ENCODE results near the gene FGFR3. TPM values are rescaled to one million over a fixed set of nuclear protein-coding genes. Genes with fewer than 3 reads are reported as not detected.

Gene FGFR3
- total and polyA plus RNA-seq, 2 of the 4 experiments (the other 2 are of a cell fraction) = 0.18 to 0.67 TPM

DNA sequence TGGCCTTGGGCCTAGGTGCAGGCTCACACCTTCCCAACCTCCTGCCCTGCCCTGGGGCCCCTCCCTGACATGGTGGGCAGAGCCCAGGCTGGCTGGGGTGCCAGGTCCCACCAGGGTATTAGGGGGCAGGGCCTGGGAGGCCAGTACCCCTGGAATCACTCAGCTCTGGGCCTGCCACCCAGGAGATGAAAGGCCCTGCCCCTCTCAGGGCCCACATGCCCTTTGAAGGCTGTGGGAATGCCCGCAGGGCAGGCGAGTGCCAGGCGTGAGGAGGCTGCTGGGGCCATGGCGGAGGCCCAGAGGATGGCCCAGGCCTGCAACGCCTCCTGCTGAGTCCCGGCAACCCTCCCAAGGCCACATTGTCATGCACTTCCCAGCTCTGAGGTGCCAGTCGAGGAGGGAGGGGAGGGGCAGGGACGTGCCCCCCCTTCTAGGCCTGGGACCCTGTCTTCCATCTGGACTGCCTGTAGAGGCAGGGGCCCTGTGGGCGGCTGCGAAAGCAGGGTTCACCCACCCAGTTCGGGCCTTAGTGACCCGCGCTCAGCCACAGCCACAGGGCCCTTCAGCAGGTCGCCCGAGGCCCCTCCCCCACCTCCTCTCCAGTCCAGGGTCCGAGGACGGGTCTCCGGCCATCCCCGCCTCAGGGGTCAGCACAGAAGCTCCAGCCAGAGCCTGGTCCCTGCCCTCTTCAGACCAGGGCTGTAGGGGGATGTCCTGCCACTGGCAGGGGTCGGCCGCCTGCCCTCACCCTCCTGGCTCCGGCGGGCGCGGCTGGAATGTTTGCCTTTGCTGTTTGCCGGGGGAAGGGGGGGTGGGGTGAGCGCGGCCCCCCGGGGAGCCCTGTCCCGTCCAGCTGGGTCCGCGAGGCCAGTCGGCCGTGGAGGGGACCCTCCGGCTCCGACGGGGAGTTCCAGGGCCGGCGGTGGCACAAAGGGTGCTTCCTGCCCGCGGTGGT is 26.7 kb upstream of the FGFR3 start (continued):
- TF ChIP-seq MXI1 (IDR thresholded peaks at IDR 0.05; ENCODE audit: borderline replicate concordance, low read depth, low read length) = no peak
- TF ChIP-seq MAFK (IDR thresholded peaks at IDR 0.05; ENCODE audit: low read depth, low read length) = no peak

DNA sequence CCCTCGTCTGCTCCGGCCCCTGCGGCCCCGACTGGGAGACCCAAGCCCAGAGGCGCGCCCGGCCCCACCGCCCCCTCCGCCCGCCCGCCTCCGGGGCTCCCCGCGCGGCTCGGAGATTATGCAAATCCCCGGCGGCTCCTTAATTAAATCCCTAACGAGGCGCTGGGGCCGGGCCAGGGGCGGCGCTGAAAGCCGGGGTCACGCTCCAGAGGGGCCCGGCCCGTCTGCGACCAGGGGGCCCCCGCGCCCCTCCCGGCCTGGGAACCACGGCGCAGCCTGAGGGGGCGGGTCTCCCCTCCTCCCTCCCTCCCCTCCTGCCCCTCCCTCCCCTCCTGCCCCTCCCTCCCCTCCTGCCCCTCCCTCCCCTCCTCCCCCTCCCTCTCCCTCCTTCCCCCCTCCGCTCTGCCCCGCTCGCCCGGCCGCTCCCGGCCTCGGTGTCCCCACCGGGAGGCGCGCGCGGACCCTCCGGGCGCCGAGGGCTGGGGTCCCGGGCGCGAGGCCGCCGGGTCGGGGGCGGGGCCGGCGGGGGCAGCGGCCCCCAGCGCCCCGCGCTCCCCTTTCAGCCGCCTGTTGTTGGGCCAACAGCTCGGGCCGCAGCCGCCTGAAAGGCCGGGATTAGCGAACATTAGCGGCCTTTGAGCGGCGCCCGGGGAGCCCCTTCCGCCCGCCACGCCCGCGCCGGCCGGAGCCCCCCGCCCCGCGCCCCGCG is 25.9 kb upstream of the FGFR3 start:
- ATAC-seq (ENCODE audit: low read depth) (peak; percentile 65), DNase-seq (peak; percentile 2)
- no peak overlapping the region for H3K23ac ChIP-seq (ENCODE audit: low read depth, low read length)
- H3K9me1 ChIP-seq (ENCODE audit: insufficient read depth, low read length) = no peaks in the 10 kb centered on the region
- H2BK120ac ChIP-seq (ENCODE audit: low read depth, low read length) = no peak overlapping the region
- no peaks in the 10 kb centered on the region; the same call in 1 of the 2 replicates for H3K27me3 ChIP-seq (ENCODE audit: control insufficient read depth, insufficient read depth, low read length)
- H3K36me3 ChIP-seq (ENCODE audit: control insufficient read depth, insufficient read depth, low read length) = no peaks in the 10 kb centered on the region
- no peak overlapping the region for H2BK20ac ChIP-seq (ENCODE audit: low read depth, low read length)
- intact Hi-C loops (cut with micrococcal nuclease) (no loop called here), in situ Hi-C loops (cut with MboI; ENCODE audit: low sequenced_read_pairs) (no loop called here), dilution Hi-C loops (cut with HindIII; ENCODE audit: low sequenced_read_pairs, unreplicated experiment) (no loop called here)
- no peaks in the 10 kb centered on the region for H3K9me3 ChIP-seq (ENCODE audit: control insufficient read depth, insufficient read depth, low read length)
- TF ChIP-seq, protein P1, sequence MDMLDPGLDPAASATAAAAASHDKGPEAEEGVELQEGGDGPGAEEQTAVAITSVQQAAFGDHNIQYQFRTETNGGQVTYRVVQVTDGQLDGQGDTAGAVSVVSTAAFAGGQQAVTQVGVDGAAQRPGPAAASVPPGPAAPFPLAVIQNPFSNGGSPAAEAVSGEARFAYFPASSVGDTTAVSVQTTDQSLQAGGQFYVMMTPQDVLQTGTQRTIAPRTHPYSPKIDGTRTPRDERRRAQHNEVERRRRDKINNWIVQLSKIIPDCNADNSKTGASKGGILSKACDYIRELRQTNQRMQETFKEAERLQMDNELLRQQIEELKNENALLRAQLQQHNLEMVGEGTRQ (IDR thresholded peaks at IDR 0.05; ENCODE audit: low read depth, low read length) = no peak
- no peak for TF ChIP-seq CHD1 (IDR thresholded peaks at IDR 0.05; ENCODE audit: low read depth, low read length)
- no peak for TF ChIP-seq BHLHE40 (IDR thresholded peaks at IDR 0.05; ENCODE audit: low read depth, low read length)
- peaks cover 4% of the 10 kb centered on the region; the same call in 1 of the 2 replicates for H3K4me1 ChIP-seq (ENCODE audit: control insufficient read depth, insufficient read depth, low read length)
- H2AK5ac ChIP-seq (ENCODE audit: low read depth, low read length) = no peak overlapping the region
- POLR2A ChIA-PET (ENCODE audit: unreplicated experiment) = no interaction called here
- peak overlapping the region; percentile 56; the same call in 1 of the 2 replicates for H3K4me2 ChIP-seq (ENCODE audit: low read depth, low read length)
- CTCF ChIA-PET = interaction anchor here (0.6 to 0.7 kb wide), 2 partner anchors 11 to 88 kb away, joined by 3 read pairs; no protein-coding TSS in a partner anchor
- no peak overlapping the region for H3K14ac ChIP-seq (replicated peaks; ENCODE audit: low read depth, low read length)
- H2BK5ac ChIP-seq (ENCODE audit: low read depth, low read length, poor library complexity, severe bottlenecking) = no peak overlapping the region
- H4K91ac ChIP-seq (ENCODE audit: insufficient read depth, low read depth, low read length) = no peak overlapping the region
- H4K20me1 ChIP-seq (ENCODE audit: insufficient read depth, low read length) = no peaks in the 10 kb centered on the region; the same call in 1 of the 2 replicates
- H3K9ac ChIP-seq (ENCODE audit: low read depth, low read length) = no peak overlapping the region
- no peak overlapping the region for H3K56ac ChIP-seq (ENCODE audit: extremely low read depth, insufficient read depth, low read length)
- H3K4me3 ChIP-seq (ENCODE audit: insufficient read depth, low read depth, low read length) = peak overlapping the region; percentile 49
- no peak overlapping the region for H3K27ac ChIP-seq (ENCODE audit: insufficient read depth, low read length)
- peak overlapping the region; percentile 82 for H2AFZ ChIP-seq (replicated peaks; ENCODE audit: low read length, poor library complexity)
- H2AK9ac ChIP-seq (replicated peaks; ENCODE audit: low read depth, low read length, poor library complexity) = no peak overlapping the region
- no peak overlapping the region for H3K4ac ChIP-seq (ENCODE audit: low read depth, low read length)
- H4K5ac ChIP-seq (ENCODE audit: low read depth, low read length) = no peak overlapping the region
- H4K8ac ChIP-seq (ENCODE audit: low read depth in 2 of 2, low read length in 2 of 2) = no peak overlapping the region
- no peaks in the 10 kb centered on the region for H3K79me1 ChIP-seq (ENCODE audit: low read depth in 1 of 2, low read length in 2 of 2)
- no peak overlapping the region for H2BK15ac ChIP-seq (ENCODE audit: low read depth, low read length)
- WGBS, 2 experiments (ENCODE audit: extremely low coverage in 2 of 2, insufficient read length in 1 of 2) = no CpG with 5 or more reads among the region's 84 CpGs
- no peak overlapping the region for H3K18ac ChIP-seq (ENCODE audit: low read depth, low read length)
- no TSS peak for BruUV-seq (replicated peaks)
